Vagina (tissue), 2 donors: ENCODE data around the gene LIN7A.
"Not testable (repeated sequence)": the region's sequence is repeated elsewhere in the genome, so short reads cannot be mapped to it uniquely, and the experiment has no call there.

Experiments used
- CTCF ChIP-seq, 3 experiments: fragments of 450-650 bp in 2 of 3; fragments of 200-600 bp in 1 of 3; sonication (generic) in 1 of 3; IDR thresholded peaks; one replicate each; pipeline ENCODE4 v1.5.1; 2017 to 2019; ENCODE audit warnings: antibody characterized with exemption in 3 of 3, mild to moderate bottlenecking in 2 of 3, moderate library complexity in 2 of 3
- POLR2A ChIP-seq, 2 donors: fragments of 450-650 bp; IDR thresholded peaks; one replicate each; pipeline ENCODE4 v1.6.1; 2017; ENCODE audit warnings: antibody characterized with exemption in 2 of 2, mild to moderate bottlenecking in 2 of 2, moderate library complexity in 2 of 2
- POLR2AphosphoS5 ChIP-seq, 2 donors: sonication (generic); formaldehyde crosslinking; IDR thresholded peaks; one replicate each; pipeline ENCODE4 v1.9.0; 2017; ENCODE audit warnings: antibody characterized with exemption in 2 of 2, mild to moderate bottlenecking in 2 of 2, low read depth in 1 of 2; ENCODE audit not compliant: insufficient read depth in 1 of 2

GRCh38 chr12:80788407-80788806 is 149.3 kb downstream of the LIN7A start:
- TF ChIP-seq POLR2A (IDR thresholded peaks at IDR 0.05); CTCF (IDR thresholded peaks at IDR 0.05); POLR2AphosphoS5 (IDR thresholded peaks at IDR 0.05; ENCODE audit: insufficient read depth in 1 of 2, low read depth in 1 of 2): not testable (repeated sequence)
